Keratinocyte (primary cell): ENCODE data around the gene MRC2. TPM values are rescaled to one million over a fixed set of nuclear protein-coding genes. Genes with fewer than 3 reads are reported as not detected.

ENCODE experiments used
- DNase-seq: peaks from one replicate; pipeline ENCODE4 v3.0.0-alpha.2; 2011; ENCODE audit warnings: low read depth, missing footprints, low spot score
- FAIRE-seq: peaks from 2 replicates; lab custom pipeline; 2011; peaks lifted over from hg19 to GRCh38; lab: Jason Lieb, UNC
- H2AFZ ChIP-seq: 2 replicates; pipeline ENCODE4 v1.6.0; 2012; ENCODE audit warnings: low read length, control low read depth, inconsistent platforms; ENCODE audit not compliant: control insufficient read depth
- H3K27ac ChIP-seq: 2 replicates; pipeline ENCODE4 v1.5.1; 2011; ENCODE audit warnings: low read length; ENCODE audit not compliant: control insufficient read depth, insufficient read depth
- H3K27me3 ChIP-seq: 3 replicates; pipeline ENCODE4 v1.6.0; 2011; ENCODE audit warnings: low read length; ENCODE audit not compliant: control insufficient read depth, insufficient read depth; ENCODE audit errors: extremely low read depth
- H3K36me3 ChIP-seq, 2 experiments: 2 replicates in 1 of 2; 3 replicates in 1 of 2; pipeline ENCODE4 v1.5.1; 2011; ENCODE audit warnings: low read length in 2 of 2, mild to moderate bottlenecking in 1 of 2; ENCODE audit not compliant: control insufficient read depth in 2 of 2, insufficient read depth in 2 of 2; ENCODE audit errors: extremely low read depth in 1 of 2
- H3K4me1 ChIP-seq: 3 replicates; pipeline ENCODE4 v1.5.1; 2011; ENCODE audit warnings: low read length; ENCODE audit not compliant: control insufficient read depth, insufficient read depth; ENCODE audit errors: extremely low read depth
- H3K4me2 ChIP-seq: 3 replicates; pipeline ENCODE4 v1.6.0; 2011; ENCODE audit warnings: low read depth, low read length; ENCODE audit not compliant: control insufficient read depth, insufficient read depth; ENCODE audit errors: extremely low read depth
- H3K4me3 ChIP-seq, 3 experiments: fragments of 200-600 bp in 1 of 3; sonication (generic) in 1 of 3; 2 replicates in 2 of 3; 3 replicates in 1 of 3; pipeline ENCODE4 v1.5.1; 2011 to 2016; ENCODE audit warnings: low read length in 3 of 3, mild to moderate bottlenecking in 3 of 3, control low read depth in 2 of 3, inconsistent platforms in 1 of 3, low read depth in 1 of 3, mixed read lengths in 1 of 3, mixed run types in 1 of 3, moderate library complexity in 1 of 3; ENCODE audit not compliant: control insufficient read depth in 2 of 3, insufficient read depth in 2 of 3; ENCODE audit errors: extremely low read depth in 1 of 3
- H3K79me2 ChIP-seq: 2 replicates; pipeline ENCODE4 v1.6.0; 2012; ENCODE audit warnings: low read length; ENCODE audit not compliant: control insufficient read depth, insufficient read depth
- H3K9ac ChIP-seq: 3 replicates; pipeline ENCODE4 v1.6.0; 2011; ENCODE audit warnings: low read length; ENCODE audit not compliant: control insufficient read depth, insufficient read depth; ENCODE audit errors: extremely low read depth
- H3K9me1 ChIP-seq: 3 replicates; pipeline ENCODE4 v1.6.0; 2011; ENCODE audit warnings: low read length; ENCODE audit not compliant: control insufficient read depth, insufficient read depth; ENCODE audit errors: extremely low read depth
- H3K9me3 ChIP-seq: 2 replicates; pipeline ENCODE4 v1.5.1; 2012; ENCODE audit warnings: low read depth, low read length; ENCODE audit not compliant: control insufficient read depth
- H4K20me1 ChIP-seq: 3 replicates; pipeline ENCODE4 v1.6.0; 2011; ENCODE audit warnings: low read length; ENCODE audit not compliant: control insufficient read depth, insufficient read depth; ENCODE audit errors: extremely low read depth
- CTCF ChIP-seq, 3 experiments: IDR thresholded peaks in 1 of 3; conservative IDR thresholded peaks in 1 of 3; optimal IDR thresholded peaks in 1 of 3; 2 replicates in 2 of 3; 3 replicates in 1 of 3; pipeline versions ENCODE3 to v1.5.1; 2011; ENCODE audit warnings: low read length in 3 of 3, mild to moderate bottlenecking in 3 of 3, moderate library complexity in 2 of 3, control low read depth in 1 of 3, inconsistent platforms in 1 of 3; ENCODE audit not compliant: insufficient read depth in 2 of 3; ENCODE audit errors: extremely low read depth in 1 of 3
- EZH2 ChIP-seq: IDR thresholded peaks from one replicate; pipeline ENCODE4 v1.6.1; 2012; ENCODE audit warnings: inconsistent platforms, mild to moderate bottlenecking, low read length, moderate library complexity
- dilution Hi-C: fragments of 300-500 bp; cut with MboI; formaldehyde crosslinking; loops from one replicate; pipeline ENCODE4 v1.7.0; 2020; ENCODE audit warnings: low sequenced_read_pairs; ENCODE audit not compliant: extremely low pct_ligation_motif_present
- polyA plus RNA-seq, 5 experiments: library from polyadenylated mRNA; depleted of rRNA in 3 of 5; stranded (reverse) in 3 of 5; stranded (forward) in 1 of 5; unstranded in 1 of 5; fragments of >200 nt; gene quantifications; 1 replicate in 1 of 5; 2 replicates in 3 of 5; 3 replicates in 1 of 5; pipeline versions ENCODE4 v1.2.1 to v1.2.3, GENCODE V29; 2011 to 2012; ENCODE audit warnings: missing spikeins in 2 of 5, low read depth in 1 of 5, low replicate concordance in 1 of 5

MRC2 gene
- polyA plus RNA-seq, 1 donor (not counting 4 experiments of a cell fraction or from before 2014, with no cell fraction given): 14.0 TPM

GRCh38 chr17:62713086-62713881 lies 85.8 kb downstream of the MRC2 start:
- no peak overlapping the region for H2AFZ ChIP-seq
- dilution Hi-C loops: no loop called here

GRCh38 chr17:62714016-62714777 lies 86.7 kb downstream of the MRC2 start:
- Histone ChIP-seq H3K27ac (no peak overlapping the region), H3K9me1 (no peaks in the 10 kb centered on the region), H3K4me2 (no peak overlapping the region), H3K9me3 (no peaks in the 10 kb centered on the region), H4K20me1 (no peaks in the 10 kb centered on the region), H3K27me3 (no peaks in the 10 kb centered on the region), H3K36me3 (no peaks in the 10 kb centered on the region), H3K4me1 (peaks cover 24% of the 10 kb centered on the region), H3K4me3 (no peak overlapping the region), H3K9ac (no peak overlapping the region), H2AFZ (no peak overlapping the region), H3K79me2 (no peaks in the 10 kb centered on the region)
- FAIRE-seq (peak; percentile 17), DNase-seq (no peak)
- dilution Hi-C loops: no loop called here
- TF ChIP-seq CTCF (optimal IDR thresholded peaks at IDR 0.05 in 1 of 3, IDR thresholded peaks at IDR 0.05 in 1 of 3, conservative IDR thresholded peaks at IDR 0.05 in 1 of 3; ENCODE audit: extremely low read depth in 1 of 3, insufficient read depth in 2 of 3, low read length in 3 of 3) (no peak), EZH2 (no peak)

More at GRCh38 chr17:62713086-62713881, 85.8 kb downstream of the MRC2 start:
- Histone ChIP-seq H4K20me1 (no peaks in the 10 kb centered on the region), H3K9me3 (no peaks in the 10 kb centered on the region), H3K4me3 (no peak overlapping the region), H3K4me2 (no peak overlapping the region), H3K27ac (no peak overlapping the region), H3K79me2 (no peaks in the 10 kb centered on the region), H3K36me3 (no peaks in the 10 kb centered on the region), H3K9me1 (no peaks in the 10 kb centered on the region), H3K4me1 (peaks cover 20% of the 10 kb centered on the region), H3K27me3 (no peaks in the 10 kb centered on the region), H3K9ac (no peak overlapping the region)
- FAIRE-seq (no peak), DNase-seq (no peak)
- no peak for TF ChIP-seq CTCF (optimal IDR thresholded peaks at IDR 0.05 in 1 of 3, IDR thresholded peaks at IDR 0.05 in 1 of 3, conservative IDR thresholded peaks at IDR 0.05 in 1 of 3; ENCODE audit: extremely low read depth in 1 of 3, insufficient read depth in 2 of 3, low read length in 3 of 3)
- TF ChIP-seq EZH2: no peak
